BJ (cell line): ENCODE measurements around the gene MYO7B. TPM values are rescaled to one million over a fixed set of nuclear protein-coding genes. Genes with fewer than 3 reads are reported as not detected.

Source experiments
- CTCF ChIA-PET: fragments of 350-600 bp; formaldehyde crosslinking; extraction: SDS; loops from one replicate; lab custom pipeline; 2021; ENCODE audit warnings: antibody characterized with exemption, inconsistent platforms; lab: Yijun Ruan, JAX
- POLR2A ChIA-PET: fragments of 300-600 bp; sonication (Branson Sonifier 250); formaldehyde crosslinking; extraction: SDS; loops from one replicate; lab custom pipeline; 2021; ENCODE audit warnings: antibody characterized with exemption; lab: Charles Lee
- DNase-seq: peaks from one replicate; pipeline ENCODE4 v3.0.0-alpha.2; 2011; ENCODE audit warnings: low read depth
- H3K27me3 ChIP-seq: 2 replicates; pipeline ENCODE4 v1.6.0; 2011; ENCODE audit warnings: low read length; ENCODE audit not compliant: control insufficient read depth, insufficient read depth
- H3K36me3 ChIP-seq: 2 replicates; pipeline ENCODE4 v1.5.1; 2011; ENCODE audit warnings: low read length; ENCODE audit not compliant: control insufficient read depth, insufficient read depth
- H3K4me3 ChIP-seq: 2 replicates; pipeline ENCODE4 v1.5.1; 2011; ENCODE audit warnings: low read depth, mild to moderate bottlenecking, control low read depth, low read length
- CTCF ChIP-seq: IDR thresholded peaks from 2 replicates; pipeline ENCODE4 v1.5.1; 2011; ENCODE audit warnings: low read depth, mild to moderate bottlenecking, control low read depth, inconsistent platforms, low read length, moderate library complexity; ENCODE audit not compliant: insufficient read depth
- polyA minus RNA-seq: library from RNA; depleted of rRNA, polyadenylated mRNA; stranded (reverse); fragments of >200 nt; gene quantifications from 2 replicates; pipeline ENCODE4 v1.2.3, GENCODE V29; 2011; rRNA and poly(A)+ RNA removed
- polyA plus RNA-seq: library from polyadenylated mRNA; depleted of rRNA; stranded (reverse); fragments of >200 nt; gene quantifications from 2 replicates; pipeline ENCODE4 v1.2.3, GENCODE V29; 2011; rRNA removed

MYO7B gene
- 0.07 and 0.36 TPM in 2 replicates for polyA plus RNA-seq
- 0.19 and 0.31 TPM in 2 replicates for polyA minus RNA-seq

GRCh38 chr2:127535422-127535901 is at the start of gene MYO7B:
Gene MYO7B, plus strand, starts transcription at chr2:127535683. Its CDS starts 24,040 bp downstream, at chr2:127559723.
- no peaks in the 10 kb centered on the region for H3K36me3 ChIP-seq
- POLR2A ChIA-PET: no interaction called here
- CTCF ChIA-PET: no interaction called here

GRCh38 chr2:127485694-127486071 is 49.8 kb upstream of the MYO7B start:
- TF ChIP-seq CTCF: no peak
- Histone ChIP-seq H3K36me3 (peaks cover 17% of the 10 kb centered on the region), H3K27me3 (no peaks in the 10 kb centered on the region), H3K4me3 (no peak overlapping the region)
- no peak for DNase-seq
- ChIA-PET CTCF (no interaction called here), POLR2A (interaction anchor here (0.6 to 0.7 kb wide), 2 partner anchors 17 to 348 kb away, joined by 5 to 7 read pairs; no protein-coding TSS in a partner anchor)

More at GRCh38 chr2:127535422-127535901, at the start of gene MYO7B:
- Histone ChIP-seq H3K27me3 (peaks cover 2% of the 10 kb centered on the region), H3K4me3 (no peak within 1 kb of the TSS)
- no peak for TF ChIP-seq CTCF
- no peak for DNase-seq

DNA sequence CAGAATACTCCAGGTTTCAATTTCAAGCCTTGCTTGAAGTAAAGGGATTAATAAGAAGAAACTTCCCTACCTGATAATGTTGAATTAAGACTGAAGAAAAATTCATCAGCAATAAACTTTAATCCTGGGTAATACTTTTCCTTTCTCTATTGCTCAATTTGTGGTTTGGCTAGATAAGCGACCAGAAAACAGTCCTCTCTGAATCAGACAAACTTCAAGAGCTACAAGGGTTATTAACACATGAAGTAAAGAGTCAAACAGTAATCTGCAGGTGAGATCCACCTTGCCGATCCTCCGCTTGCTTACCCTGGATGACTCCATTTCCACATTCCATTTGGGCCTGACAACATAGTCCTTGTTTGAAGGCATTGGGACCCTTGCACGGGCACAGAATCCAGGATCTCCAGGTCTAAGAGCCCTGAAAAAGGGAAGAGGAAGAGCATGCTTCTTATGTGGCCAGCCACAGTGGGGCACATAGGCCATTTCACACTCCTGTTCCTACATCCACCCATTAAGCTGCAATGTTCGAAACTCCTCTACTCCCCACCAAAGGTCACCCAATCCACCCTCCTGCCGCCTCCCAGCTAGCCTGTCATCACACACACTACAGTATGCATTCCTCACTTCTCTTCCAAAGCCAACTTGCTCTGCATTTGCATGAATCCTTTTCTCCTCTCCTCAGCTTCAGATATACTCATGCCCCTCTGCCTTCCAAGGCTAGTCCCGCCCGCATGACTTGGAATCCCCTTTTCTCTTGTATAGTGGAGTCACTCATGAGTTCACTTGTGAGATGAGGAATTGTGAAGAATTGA is 49.0 kb upstream of the MYO7B start:
- ChIA-PET CTCF (no interaction called here), POLR2A (interaction anchor here (0.6 to 0.7 kb wide), 2 partner anchors 18 to 348 kb away, joined by 5 to 7 read pairs; no protein-coding TSS in a partner anchor)
- no peak overlapping the region for H3K4me3 ChIP-seq
- H3K36me3 ChIP-seq: peaks cover 18% of the 10 kb centered on the region
- no peaks in the 10 kb centered on the region for H3K27me3 ChIP-seq
- no peak for DNase-seq
- no peak for TF ChIP-seq CTCF

DNA sequence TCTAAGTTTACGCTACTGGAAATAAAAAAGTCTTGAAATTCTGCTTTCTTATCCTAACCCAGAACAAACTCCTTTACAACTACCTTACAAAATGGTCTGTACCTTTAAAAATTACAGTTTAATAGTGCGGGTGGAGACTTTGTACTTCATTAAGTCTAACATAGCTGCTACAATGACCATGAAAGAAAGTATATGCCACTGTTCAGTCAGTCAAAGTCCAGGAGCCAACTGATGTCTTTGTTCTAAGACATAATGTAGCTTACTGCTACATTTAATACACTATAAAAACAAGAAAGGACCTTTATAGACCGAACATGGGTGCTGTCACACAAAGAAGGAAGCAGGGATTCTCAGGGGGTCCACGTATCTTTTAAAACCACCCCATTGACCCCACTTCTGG is 45.2 kb upstream of the MYO7B start:
- no peak overlapping the region for H3K4me3 ChIP-seq
- H3K36me3 ChIP-seq: peaks cover 12% of the 10 kb centered on the region
- TF ChIP-seq CTCF: no peak
- no peak for DNase-seq
- POLR2A ChIA-PET: no interaction called here
- H3K27me3 ChIP-seq: no peaks in the 10 kb centered on the region
- CTCF ChIA-PET: interaction anchor here (1.1 kb wide), 1 partner anchor 9 kb away, joined by 5 read pairs; no protein-coding TSS in a partner anchor

DNA sequence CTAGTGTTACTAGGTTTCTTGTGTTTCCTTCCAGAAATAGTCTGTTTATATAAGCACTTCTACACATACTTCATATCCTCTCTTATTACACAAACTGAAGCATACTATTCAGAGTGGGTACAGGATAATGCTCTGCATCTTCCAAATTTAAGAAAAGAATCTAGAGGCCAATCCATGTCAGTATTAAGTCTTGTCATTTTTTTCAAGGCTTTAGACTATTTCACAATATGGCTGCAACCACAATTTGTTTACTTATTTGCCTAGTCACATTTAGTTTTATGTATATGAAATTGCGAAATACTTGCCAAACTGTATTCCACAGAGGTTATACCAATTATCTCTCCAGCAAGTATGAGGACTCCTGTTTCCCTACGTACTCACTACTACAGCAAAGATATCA is 37.1 kb upstream of the MYO7B start:
- TF ChIP-seq CTCF: no peak
- POLR2A ChIA-PET: no interaction called here
- Histone ChIP-seq H3K36me3 (peaks cover 7% of the 10 kb centered on the region), H3K4me3 (no peak overlapping the region), H3K27me3 (no peaks in the 10 kb centered on the region)
- peak; percentile 9 for DNase-seq
- CTCF ChIA-PET: no interaction called here
